Epithelial cell of proximal tubule (primary cell): ENCODE measurements around the gene BFSP2. TPM values are rescaled to one million over a fixed set of nuclear protein-coding genes. Genes with fewer than 3 reads are reported as not detected.

Source experiments
- DNase-seq: peaks from one replicate; pipeline ENCODE4 v3.0.0-alpha.2; 2011; ENCODE audit warnings: low read depth
- H3K4me3 ChIP-seq: 2 replicates; pipeline ENCODE4 v1.5.1; 2011; ENCODE audit warnings: low read depth, mild to moderate bottlenecking, low read length
- total RNA-seq: library from RNA; depleted of rRNA; stranded (reverse); fragments of >200 nt; gene quantifications from 2 replicates; pipeline ENCODE4 v1.2.3, GENCODE V29; 2015
- TF ChIP-seq, protein P1 (sequence below): conservative IDR thresholded peaks from 2 replicates; pipeline ENCODE4 v1.5.1; 2012; ENCODE audit warnings: low read depth, mild to moderate bottlenecking, low read length

Gene BFSP2
- total RNA-seq, 1 donor from 2014 or later = not detected

DNA sequence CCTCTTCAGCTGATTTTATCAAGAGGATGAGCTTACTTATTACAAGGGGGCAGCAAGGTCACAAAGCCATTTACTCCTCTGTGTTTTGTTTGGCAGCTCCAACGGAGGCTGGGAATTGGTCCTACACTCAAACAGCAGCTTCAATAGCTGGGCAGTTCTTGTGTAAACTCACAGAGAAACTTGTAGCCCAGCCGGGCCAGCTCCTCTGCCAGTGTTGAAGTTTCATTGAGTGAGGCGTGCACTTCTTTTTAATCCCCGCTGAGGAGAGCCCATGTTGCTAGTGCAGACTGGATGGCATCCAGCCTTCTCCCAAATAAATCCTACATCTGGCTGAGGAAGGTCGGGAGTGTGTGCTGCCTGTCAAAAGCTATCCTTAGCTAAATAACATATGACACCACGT is 59.5 kb downstream of the BFSP2 start:
- no peak overlapping the region for H3K4me3 ChIP-seq
- DNase-seq = no peak
- TF ChIP-seq, protein P1, sequence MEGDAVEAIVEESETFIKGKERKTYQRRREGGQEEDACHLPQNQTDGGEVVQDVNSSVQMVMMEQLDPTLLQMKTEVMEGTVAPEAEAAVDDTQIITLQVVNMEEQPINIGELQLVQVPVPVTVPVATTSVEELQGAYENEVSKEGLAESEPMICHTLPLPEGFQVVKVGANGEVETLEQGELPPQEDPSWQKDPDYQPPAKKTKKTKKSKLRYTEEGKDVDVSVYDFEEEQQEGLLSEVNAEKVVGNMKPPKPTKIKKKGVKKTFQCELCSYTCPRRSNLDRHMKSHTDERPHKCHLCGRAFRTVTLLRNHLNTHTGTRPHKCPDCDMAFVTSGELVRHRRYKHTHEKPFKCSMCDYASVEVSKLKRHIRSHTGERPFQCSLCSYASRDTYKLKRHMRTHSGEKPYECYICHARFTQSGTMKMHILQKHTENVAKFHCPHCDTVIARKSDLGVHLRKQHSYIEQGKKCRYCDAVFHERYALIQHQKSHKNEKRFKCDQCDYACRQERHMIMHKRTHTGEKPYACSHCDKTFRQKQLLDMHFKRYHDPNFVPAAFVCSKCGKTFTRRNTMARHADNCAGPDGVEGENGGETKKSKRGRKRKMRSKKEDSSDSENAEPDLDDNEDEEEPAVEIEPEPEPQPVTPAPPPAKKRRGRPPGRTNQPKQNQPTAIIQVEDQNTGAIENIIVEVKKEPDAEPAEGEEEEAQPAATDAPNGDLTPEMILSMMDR = no peak

DNA sequence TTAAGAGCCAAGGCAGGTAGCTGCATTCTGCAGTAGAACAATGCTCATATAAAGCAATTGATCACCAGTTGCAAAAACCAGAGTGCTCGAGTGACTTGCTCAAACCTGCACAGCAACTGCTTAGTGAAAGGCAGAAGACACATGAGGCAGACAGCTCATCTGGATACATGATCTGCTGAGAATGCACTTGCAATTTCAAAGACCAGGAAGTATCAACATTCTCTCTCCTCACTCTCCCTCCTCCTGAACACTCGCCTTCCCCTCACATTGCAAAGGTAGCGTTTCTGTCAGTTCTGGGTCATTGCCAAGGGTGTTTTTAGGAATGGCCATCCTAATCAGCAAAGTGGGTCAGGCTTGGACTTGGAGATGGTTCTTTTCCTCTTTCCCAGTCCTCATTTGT is 61.0 kb downstream of the BFSP2 start:
- TF ChIP-seq, protein P1 = no peak
- no peak overlapping the region for H3K4me3 ChIP-seq
- no peak for DNase-seq

DNA sequence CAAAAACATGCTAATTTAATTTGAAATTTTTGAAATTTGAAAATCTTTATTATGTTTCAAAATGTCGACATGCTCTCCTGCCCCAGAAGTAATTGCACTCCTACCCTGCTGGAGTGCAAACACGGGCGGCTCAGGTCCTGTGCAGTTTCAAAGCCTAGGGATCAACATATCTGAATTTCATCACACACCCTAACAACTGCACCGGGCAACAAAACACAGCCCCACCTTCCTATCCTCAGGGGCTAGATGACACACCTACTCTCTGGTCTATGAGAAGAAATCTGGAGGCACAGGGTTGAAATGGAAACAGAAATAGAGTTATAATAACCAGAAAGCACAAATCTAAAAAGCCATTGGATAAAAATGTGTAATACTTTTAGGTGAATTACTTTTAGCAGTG is 61.4 kb downstream of the BFSP2 start:
- H3K4me3 ChIP-seq = no peak overlapping the region
- DNase-seq = no peak
- TF ChIP-seq, protein P1 = no peak

DNA sequence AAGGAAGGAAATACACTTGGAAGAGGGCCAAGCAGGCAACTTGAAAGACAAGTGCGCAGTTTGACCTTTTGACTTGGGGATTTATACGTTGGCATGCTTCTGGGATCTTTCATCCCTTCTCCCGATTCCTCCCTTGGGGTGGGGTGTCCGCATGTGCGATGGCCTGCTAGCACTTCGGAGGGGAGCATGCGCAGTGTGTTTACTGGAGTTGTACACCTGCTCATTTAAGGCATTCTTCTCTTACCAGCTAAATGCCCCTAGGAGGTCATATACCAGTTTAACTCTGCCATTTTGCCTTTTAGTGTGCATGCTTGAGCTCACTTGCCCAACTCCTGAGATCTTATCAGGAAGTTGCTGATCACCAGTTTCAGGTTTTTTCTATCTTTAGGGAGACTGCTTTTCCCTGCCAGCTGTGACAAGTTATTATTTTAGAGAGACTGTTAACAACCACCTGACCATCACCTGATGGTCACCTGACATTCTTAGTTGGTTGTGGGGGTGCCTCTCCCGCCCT is 63.5 kb downstream of the BFSP2 start:
- H3K4me3 ChIP-seq = no peak overlapping the region
- no peak for DNase-seq
- TF ChIP-seq, protein P1 = no peak

- no peak for DNase-seq
- no peak overlapping the region for H3K4me3 ChIP-seq
- TF ChIP-seq, protein P1 = peak; percentile 55
Observed at GRCh38 chr3:133464573-133464972, 64.7 kb downstream of the BFSP2 start.

DNA sequence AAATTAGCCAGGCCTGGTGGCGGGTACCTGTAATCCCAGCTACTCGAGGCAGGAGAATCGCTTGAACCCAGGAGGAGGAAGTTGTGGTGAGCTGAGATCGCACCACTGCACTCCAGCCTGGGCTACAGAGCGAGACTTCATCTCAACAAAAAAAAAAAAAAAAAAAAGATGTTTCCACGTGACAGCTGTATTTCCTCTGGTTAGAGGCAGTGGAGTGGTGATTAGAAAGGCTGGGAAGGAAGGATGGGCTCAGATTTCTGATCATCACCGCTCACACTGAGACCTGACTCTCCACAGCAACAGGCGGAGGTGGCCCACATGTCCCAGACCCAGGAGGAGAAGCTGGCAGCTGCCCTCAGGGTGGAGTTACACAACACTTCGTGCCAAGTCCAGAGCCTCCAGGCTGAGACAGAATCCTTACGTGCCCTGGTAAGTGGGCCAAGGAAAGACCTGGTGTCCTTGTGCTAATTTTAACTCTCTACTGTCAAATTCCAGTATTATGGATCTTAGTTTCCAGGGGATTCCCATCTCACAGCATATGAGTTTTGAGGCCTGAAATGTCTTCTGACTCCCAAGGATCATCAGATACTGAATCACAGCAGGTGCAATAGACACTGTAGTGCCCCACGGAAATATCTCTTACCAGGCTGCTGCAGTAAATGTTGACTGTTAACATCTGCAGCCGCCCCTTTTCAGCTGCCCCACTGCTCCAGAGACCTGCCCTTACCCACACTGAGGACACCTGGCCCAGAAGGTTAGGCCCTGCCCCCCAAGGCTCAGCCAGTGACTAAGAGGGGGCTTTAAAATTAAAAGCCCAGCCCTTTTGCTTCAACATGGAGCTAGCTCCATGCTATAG is 66.9 kb downstream of the BFSP2 start:
- TF ChIP-seq, protein P1 = no peak
- H3K4me3 ChIP-seq = no peak overlapping the region
- no peak for DNase-seq

- no peak for DNase-seq
- no peak overlapping the region for H3K4me3 ChIP-seq
- TF ChIP-seq, protein P1 = no peak
Observed at GRCh38 chr3:133467780-133468179, 67.9 kb downstream of the BFSP2 start.
